WTC11 (cell line): ENCODE measurements around the gene KCNMA1. TPM values are rescaled to one million over a fixed set of nuclear protein-coding genes. Genes with fewer than 3 reads are reported as not detected.

Experiments used
- ATAC-seq: fragments of 200-7000 bp; cut with Tn5 transposase; 2 replicates; pipeline ENCODE4 v1.10.0; 2021; ENCODE audit warnings: mild to moderate bottlenecking, moderate library complexity
- CTCF ChIA-PET: fragments of 300-600 bp; sonication (Branson Sonifier 250); formaldehyde crosslinking; loops from one replicate; lab custom pipeline; 2021; ENCODE audit warnings: antibody characterized with exemption; lab: Charles Lee
- POLR2A ChIA-PET: fragments of 350-600 bp; sonication (Branson Sonifier 250); formaldehyde crosslinking; loops from one replicate; lab custom pipeline; 2021; ENCODE audit warnings: antibody characterized with exemption; lab: Charles Lee
- DNase-seq: peaks from one replicate; pipeline ENCODE4 v3.0.0; 2021; ENCODE audit warnings: low spot score
- H3K27ac Mint-ChIP-seq: 2 replicates; pipeline ENCODE4 v1.8.0; 2021; ENCODE audit warnings: mixed read lengths
- H3K27me3 Mint-ChIP-seq: 2 replicates; pipeline ENCODE4 v1.8.0; 2021; ENCODE audit warnings: low read depth, mild to moderate bottlenecking, moderate library complexity, mixed read lengths
- H3K36me3 Mint-ChIP-seq: 2 replicates; pipeline ENCODE4 v1.8.0; 2021; ENCODE audit warnings: mixed read lengths
- H3K4me1 Mint-ChIP-seq: 2 replicates; pipeline ENCODE4 v1.8.0; 2022; ENCODE audit warnings: mixed read lengths
- H3K4me3 Mint-ChIP-seq: 2 replicates; pipeline ENCODE4 v1.8.0; 2021; ENCODE audit warnings: mild to moderate bottlenecking, moderate library complexity, mixed read lengths
- H3K9me3 Mint-ChIP-seq: 2 replicates; pipeline ENCODE4 v1.8.0; 2021; ENCODE audit warnings: mixed read lengths
- GRHL2 ChIP-seq: fragments of 250-450 bp; sonication (Bioruptor Pico); IDR thresholded peaks from 2 replicates; pipeline ENCODE4 v1.8.0; 2022; ENCODE audit warnings: mild to moderate bottlenecking, moderate library complexity; ENCODE audit not compliant: insufficient replicate concordance, severe bottlenecking
- RELA ChIP-seq: sonication (generic); formaldehyde crosslinking; IDR thresholded peaks from 2 replicates; pipeline ENCODE4 v1.8.1; 2022; ENCODE audit warnings: missing genetic modification reagents, mild to moderate bottlenecking, borderline replicate concordance
- SMAD4 ChIP-seq: sonication (generic); formaldehyde crosslinking; IDR thresholded peaks from 2 replicates; pipeline ENCODE4 v1.8.0; 2022; ENCODE audit warnings: mild to moderate bottlenecking, missing genetic modification reagents
- ZNF396 ChIP-seq: fragments of 250-450 bp; sonication (Bioruptor Pico); IDR thresholded peaks from 2 replicates; pipeline ENCODE4 v1.8.0; 2021; ENCODE audit warnings: mild to moderate bottlenecking, moderate library complexity, borderline replicate concordance
- total RNA-seq: library from RNA; stranded (reverse); gene quantifications from 3 replicates; pipeline ENCODE4 v1.2.3, GENCODE V29; 2021
- TF ChIP-seq, protein P1 (sequence below): sonication (generic); formaldehyde crosslinking; IDR thresholded peaks from 2 replicates; pipeline ENCODE4 v1.8.0; 2023; ENCODE audit warnings: missing genetic modification reagents, mild to moderate bottlenecking, borderline replicate concordance
- TF ChIP-seq, protein P2 (sequence below): sonication (generic); formaldehyde crosslinking; IDR thresholded peaks from 2 replicates; pipeline ENCODE4 v1.8.1; 2022; ENCODE audit warnings: missing genetic modification reagents, borderline replicate concordance
- TF ChIP-seq, protein P3 (sequence below): fragments of 250-450 bp; sonication (Bioruptor Pico); IDR thresholded peaks from 2 replicates; pipeline ENCODE4 v1.9.0; 2021; ENCODE audit warnings: mild to moderate bottlenecking, borderline replicate concordance
- TF ChIP-seq, protein P4 (sequence below): sonication (generic); formaldehyde crosslinking; IDR thresholded peaks from 2 replicates; pipeline ENCODE4 v1.8.1; 2023; ENCODE audit warnings: mild to moderate bottlenecking, missing genetic modification reagents, moderate library complexity
- TF ChIP-seq, protein P5 (sequence below): sonication (generic); formaldehyde crosslinking; IDR thresholded peaks from 2 replicates; pipeline ENCODE4 v1.8.0; 2022; ENCODE audit warnings: mild to moderate bottlenecking, missing genetic modification reagents

KCNMA1 gene
- total RNA-seq, 1 experiment from 2014 or later, result 7.3 TPM

DNA sequence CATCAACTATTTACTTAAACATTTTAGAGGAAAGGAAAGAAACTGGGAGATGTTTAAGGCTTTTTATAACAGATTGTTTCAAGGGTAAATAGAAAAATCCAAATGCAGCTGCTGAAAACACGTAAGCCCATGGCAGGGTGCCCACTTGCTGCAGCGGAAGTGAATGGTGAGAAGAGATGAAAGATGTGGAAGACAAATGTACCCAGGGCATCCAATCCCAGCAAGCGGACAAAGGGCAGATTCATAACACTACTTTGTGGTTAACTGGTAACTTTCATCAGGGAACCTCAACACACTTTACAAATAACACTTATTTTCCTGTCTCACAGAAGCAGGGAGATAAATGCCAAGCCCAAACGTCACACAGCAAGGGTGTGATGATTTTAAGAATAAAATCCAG is 358.4 kb downstream of the KCNMA1 start (continued):
- TF ChIP-seq, protein P1, sequence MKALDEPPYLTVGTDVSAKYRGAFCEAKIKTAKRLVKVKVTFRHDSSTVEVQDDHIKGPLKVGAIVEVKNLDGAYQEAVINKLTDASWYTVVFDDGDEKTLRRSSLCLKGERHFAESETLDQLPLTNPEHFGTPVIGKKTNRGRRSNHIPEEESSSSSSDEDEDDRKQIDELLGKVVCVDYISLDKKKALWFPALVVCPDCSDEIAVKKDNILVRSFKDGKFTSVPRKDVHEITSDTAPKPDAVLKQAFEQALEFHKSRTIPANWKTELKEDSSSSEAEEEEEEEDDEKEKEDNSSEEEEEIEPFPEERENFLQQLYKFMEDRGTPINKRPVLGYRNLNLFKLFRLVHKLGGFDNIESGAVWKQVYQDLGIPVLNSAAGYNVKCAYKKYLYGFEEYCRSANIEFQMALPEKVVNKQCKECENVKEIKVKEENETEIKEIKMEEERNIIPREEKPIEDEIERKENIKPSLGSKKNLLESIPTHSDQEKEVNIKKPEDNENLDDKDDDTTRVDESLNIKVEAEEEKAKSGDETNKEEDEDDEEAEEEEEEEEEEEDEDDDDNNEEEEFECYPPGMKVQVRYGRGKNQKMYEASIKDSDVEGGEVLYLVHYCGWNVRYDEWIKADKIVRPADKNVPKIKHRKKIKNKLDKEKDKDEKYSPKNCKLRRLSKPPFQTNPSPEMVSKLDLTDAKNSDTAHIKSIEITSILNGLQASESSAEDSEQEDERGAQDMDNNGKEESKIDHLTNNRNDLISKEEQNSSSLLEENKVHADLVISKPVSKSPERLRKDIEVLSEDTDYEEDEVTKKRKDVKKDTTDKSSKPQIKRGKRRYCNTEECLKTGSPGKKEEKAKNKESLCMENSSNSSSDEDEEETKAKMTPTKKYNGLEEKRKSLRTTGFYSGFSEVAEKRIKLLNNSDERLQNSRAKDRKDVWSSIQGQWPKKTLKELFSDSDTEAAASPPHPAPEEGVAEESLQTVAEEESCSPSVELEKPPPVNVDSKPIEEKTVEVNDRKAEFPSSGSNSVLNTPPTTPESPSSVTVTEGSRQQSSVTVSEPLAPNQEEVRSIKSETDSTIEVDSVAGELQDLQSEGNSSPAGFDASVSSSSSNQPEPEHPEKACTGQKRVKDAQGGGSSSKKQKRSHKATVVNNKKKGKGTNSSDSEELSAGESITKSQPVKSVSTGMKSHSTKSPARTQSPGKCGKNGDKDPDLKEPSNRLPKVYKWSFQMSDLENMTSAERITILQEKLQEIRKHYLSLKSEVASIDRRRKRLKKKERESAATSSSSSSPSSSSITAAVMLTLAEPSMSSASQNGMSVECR (CRISPR knock-in tag), result no peak
- TF ChIP-seq, protein P2, sequence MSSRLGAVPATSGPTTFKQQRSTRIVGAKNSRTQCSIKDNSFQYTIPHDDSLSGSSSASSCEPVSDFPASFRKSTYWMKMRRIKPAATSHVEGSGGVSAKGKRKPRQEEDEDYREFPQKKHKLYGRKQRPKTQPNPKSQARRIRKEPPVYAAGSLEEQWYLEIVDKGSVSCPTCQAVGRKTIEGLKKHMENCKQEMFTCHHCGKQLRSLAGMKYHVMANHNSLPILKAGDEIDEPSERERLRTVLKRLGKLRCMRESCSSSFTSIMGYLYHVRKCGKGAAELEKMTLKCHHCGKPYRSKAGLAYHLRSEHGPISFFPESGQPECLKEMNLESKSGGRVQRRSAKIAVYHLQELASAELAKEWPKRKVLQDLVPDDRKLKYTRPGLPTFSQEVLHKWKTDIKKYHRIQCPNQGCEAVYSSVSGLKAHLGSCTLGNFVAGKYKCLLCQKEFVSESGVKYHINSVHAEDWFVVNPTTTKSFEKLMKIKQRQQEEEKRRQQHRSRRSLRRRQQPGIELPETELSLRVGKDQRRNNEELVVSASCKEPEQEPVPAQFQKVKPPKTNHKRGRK, result no peak
- no peak for TF ChIP-seq SMAD4 (CRISPR knock-in tag)
- TF ChIP-seq, protein P3, sequence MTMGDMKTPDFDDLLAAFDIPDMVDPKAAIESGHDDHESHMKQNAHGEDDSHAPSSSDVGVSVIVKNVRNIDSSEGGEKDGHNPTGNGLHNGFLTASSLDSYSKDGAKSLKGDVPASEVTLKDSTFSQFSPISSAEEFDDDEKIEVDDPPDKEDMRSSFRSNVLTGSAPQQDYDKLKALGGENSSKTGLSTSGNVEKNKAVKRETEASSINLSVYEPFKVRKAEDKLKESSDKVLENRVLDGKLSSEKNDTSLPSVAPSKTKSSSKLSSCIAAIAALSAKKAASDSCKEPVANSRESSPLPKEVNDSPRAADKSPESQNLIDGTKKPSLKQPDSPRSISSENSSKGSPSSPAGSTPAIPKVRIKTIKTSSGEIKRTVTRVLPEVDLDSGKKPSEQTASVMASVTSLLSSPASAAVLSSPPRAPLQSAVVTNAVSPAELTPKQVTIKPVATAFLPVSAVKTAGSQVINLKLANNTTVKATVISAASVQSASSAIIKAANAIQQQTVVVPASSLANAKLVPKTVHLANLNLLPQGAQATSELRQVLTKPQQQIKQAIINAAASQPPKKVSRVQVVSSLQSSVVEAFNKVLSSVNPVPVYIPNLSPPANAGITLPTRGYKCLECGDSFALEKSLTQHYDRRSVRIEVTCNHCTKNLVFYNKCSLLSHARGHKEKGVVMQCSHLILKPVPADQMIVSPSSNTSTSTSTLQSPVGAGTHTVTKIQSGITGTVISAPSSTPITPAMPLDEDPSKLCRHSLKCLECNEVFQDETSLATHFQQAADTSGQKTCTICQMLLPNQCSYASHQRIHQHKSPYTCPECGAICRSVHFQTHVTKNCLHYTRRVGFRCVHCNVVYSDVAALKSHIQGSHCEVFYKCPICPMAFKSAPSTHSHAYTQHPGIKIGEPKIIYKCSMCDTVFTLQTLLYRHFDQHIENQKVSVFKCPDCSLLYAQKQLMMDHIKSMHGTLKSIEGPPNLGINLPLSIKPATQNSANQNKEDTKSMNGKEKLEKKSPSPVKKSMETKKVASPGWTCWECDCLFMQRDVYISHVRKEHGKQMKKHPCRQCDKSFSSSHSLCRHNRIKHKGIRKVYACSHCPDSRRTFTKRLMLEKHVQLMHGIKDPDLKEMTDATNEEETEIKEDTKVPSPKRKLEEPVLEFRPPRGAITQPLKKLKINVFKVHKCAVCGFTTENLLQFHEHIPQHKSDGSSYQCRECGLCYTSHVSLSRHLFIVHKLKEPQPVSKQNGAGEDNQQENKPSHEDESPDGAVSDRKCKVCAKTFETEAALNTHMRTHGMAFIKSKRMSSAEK (CRISPR knock-in tag), result no peak
- no peak for TF ChIP-seq RELA

DNA sequence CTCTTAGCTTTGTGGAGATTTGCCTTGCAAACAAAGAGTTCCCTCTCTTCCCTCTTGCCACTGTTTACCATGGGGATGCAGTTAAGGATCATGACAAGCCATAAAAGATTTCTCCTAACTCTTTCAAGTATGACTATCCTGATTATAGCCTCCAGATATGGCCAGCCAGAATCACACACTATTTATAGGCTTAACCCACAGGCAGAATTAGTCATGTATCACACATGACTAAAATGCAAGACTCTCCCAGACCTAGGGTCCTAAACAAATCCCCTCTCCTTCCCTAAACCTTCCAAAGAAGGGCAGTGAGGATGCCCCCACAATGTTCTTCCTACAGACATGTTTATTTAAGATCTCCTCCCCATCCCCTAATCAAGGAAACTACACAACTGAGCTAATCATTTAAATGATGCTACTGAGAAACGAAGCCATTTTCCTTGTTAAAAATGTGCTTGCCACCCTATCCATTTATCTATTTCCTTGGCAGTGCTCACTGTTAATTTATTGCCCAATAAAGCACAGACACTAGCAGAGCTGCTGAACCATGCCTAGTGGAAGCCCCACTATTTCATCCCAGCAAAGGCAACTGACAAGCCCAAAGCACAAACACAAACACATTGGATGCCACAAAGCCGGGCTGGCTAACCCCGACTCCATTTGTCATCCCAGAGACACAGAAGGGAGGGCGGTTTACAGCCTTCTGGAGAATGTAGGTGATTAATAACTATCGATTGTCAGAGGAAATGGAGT is 363.4 kb downstream of the KCNMA1 start:
- H3K4me1 Mint-ChIP-seq, result peaks cover 12% of the 10 kb centered on the region
- TF ChIP-seq, protein P4, sequence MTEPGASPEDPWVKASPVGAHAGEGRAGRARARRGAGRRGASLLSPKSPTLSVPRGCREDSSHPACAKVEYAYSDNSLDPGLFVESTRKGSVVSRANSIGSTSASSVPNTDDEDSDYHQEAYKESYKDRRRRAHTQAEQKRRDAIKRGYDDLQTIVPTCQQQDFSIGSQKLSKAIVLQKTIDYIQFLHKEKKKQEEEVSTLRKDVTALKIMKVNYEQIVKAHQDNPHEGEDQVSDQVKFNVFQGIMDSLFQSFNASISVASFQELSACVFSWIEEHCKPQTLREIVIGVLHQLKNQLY (CRISPR knock-in tag), result no peak
- H3K36me3 Mint-ChIP-seq, result no peaks in the 10 kb centered on the region
- no peak overlapping the region for H3K4me3 Mint-ChIP-seq
- H3K9me3 Mint-ChIP-seq, result no peaks in the 10 kb centered on the region
- ATAC-seq (no peak), DNase-seq (no peak)
- H3K27ac Mint-ChIP-seq, result no peak overlapping the region
- CTCF ChIA-PET, result interaction anchor here (1.2 kb wide), 1 partner anchor 22 kb away, joined by 3 read pairs; no protein-coding TSS in a partner anchor
- H3K27me3 Mint-ChIP-seq, result no peaks in the 10 kb centered on the region
- POLR2A ChIA-PET, result no interaction called here

DNA sequence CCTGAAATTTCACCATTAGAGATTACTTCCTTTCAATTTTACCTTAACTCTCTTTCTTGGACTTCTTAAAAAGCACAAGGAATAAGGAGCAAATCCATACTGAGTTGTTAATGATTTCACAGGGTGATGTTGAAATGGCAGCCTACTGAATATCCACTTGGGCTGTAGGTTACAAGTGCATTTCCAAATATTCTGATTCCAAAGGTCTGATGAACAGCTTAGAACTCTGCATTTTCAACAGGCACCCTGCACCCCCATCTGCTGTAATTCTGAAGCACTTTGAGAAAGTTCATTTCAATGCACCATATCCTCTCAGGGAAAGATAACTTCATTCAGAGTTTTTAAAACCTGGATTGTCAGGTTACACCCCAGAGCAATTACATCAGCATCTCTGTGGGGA is 368.4 kb downstream of the KCNMA1 start:
- TF ChIP-seq, protein P5, sequence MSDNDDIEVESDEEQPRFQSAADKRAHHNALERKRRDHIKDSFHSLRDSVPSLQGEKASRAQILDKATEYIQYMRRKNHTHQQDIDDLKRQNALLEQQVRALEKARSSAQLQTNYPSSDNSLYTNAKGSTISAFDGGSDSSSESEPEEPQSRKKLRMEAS (CRISPR knock-in tag), result no peak
- TF ChIP-seq ZNF396 (no peak), GRHL2 (CRISPR knock-in tag) (no peak)
- TF ChIP-seq, protein P3 (CRISPR knock-in tag), result no peak
- ChIA-PET CTCF (no interaction called here), POLR2A (no interaction called here)
- H3K27ac Mint-ChIP-seq, result no peak overlapping the region
- H3K4me1 Mint-ChIP-seq, result no peaks in the 10 kb centered on the region
- no peaks in the 10 kb centered on the region for H3K9me3 Mint-ChIP-seq
- ATAC-seq (no peak), DNase-seq (no peak)
- H3K27me3 Mint-ChIP-seq, result no peaks in the 10 kb centered on the region; the same call in 1 of the 2 replicates
- H3K36me3 Mint-ChIP-seq, result no peaks in the 10 kb centered on the region
- no peak overlapping the region for H3K4me3 Mint-ChIP-seq
